Panc1 (cell line): ENCODE measurements around the gene HCFC1. TPM values are rescaled to one million over a fixed set of nuclear protein-coding genes. Genes with fewer than 3 reads are reported as not detected.

Experiments
- ATAC-seq: fragments of 200-7000 bp; cut with Tn5 transposase; 2 replicates; pipeline ENCODE4 v1.9.1; 2020; ENCODE audit warnings: mild to moderate bottlenecking, moderate library complexity
- BruUV-seq: library from RNA; stranded (reverse); fragments of 400-500 nt; replicated peaks from 2 replicates; lab custom pipeline; 2021; lab: Mats Ljungman, UMichigan
- CTCF ChIA-PET: fragments of 300-600 bp; sonication (Branson Sonifier 250); formaldehyde crosslinking; loops from one replicate; lab custom pipeline; 2022; ENCODE audit warnings: antibody characterized with exemption; lab: Charles Lee
- POLR2A ChIA-PET: fragments of 300-600 bp; sonication (Branson Sonifier 250); formaldehyde crosslinking; loops from one replicate; lab custom pipeline; 2022; ENCODE audit warnings: antibody characterized with exemption; lab: Charles Lee
- DNase-seq: peaks from one replicate; pipeline ENCODE4 v3.0.0-alpha.2; 2010; ENCODE audit warnings: low read depth, low spot score
- H3K27ac ChIP-seq: 2 replicates; pipeline ENCODE4 v1.5.1; 2011; ENCODE audit warnings: mild to moderate bottlenecking, low read length, inconsistent platforms
- H3K27me3 ChIP-seq: fragments of 200-500 bp; sonication (Bioruptor generic); 2 replicates; pipeline ENCODE4 v1.6.0; 2014; ENCODE audit warnings: low read length, inconsistent platforms; ENCODE audit not compliant: control insufficient read depth, insufficient read depth
- H3K36me3 ChIP-seq: fragments of 200-500 bp; sonication (Bioruptor generic); 2 replicates; pipeline ENCODE4 v1.5.1; 2014; ENCODE audit warnings: inconsistent platforms, mild to moderate bottlenecking, low read length, moderate library complexity; ENCODE audit not compliant: control insufficient read depth, insufficient read depth
- H3K4me1 ChIP-seq: 2 replicates; pipeline ENCODE4 v1.5.1; 2011; ENCODE audit warnings: inconsistent platforms, mild to moderate bottlenecking, low read length, moderate library complexity; ENCODE audit not compliant: control insufficient read depth, insufficient read depth
- H3K4me3 ChIP-seq, 2 experiments: 2 replicates each; pipeline ENCODE4 v1.5.1; 2011 to 2012; ENCODE audit warnings: low read depth in 2 of 2, low read length in 2 of 2, mild to moderate bottlenecking in 2 of 2, inconsistent platforms in 1 of 2, moderate library complexity in 1 of 2
- H3K9me3 ChIP-seq: fragments of 200-500 bp; sonication (Bioruptor generic); 2 replicates; pipeline ENCODE4 v1.5.1; 2014; ENCODE audit warnings: low read depth, mild to moderate bottlenecking, inconsistent platforms, low read length, moderate library complexity; ENCODE audit not compliant: control insufficient read depth, insufficient read depth
- POLR2AphosphoS5 ChIP-seq: IDR thresholded peaks from 2 replicates; pipeline ENCODE4 v1.6.1; 2012; ENCODE audit warnings: mild to moderate bottlenecking, low read depth, low read length, moderate library complexity
- REST ChIP-seq, 2 experiments: IDR thresholded peaks; 2 replicates each; pipeline ENCODE4 v1.6.1; 2011 to 2012; ENCODE audit warnings: low read depth in 2 of 2, control low read depth in 1 of 2, low read length in 1 of 2, mild to moderate bottlenecking in 1 of 2, moderate library complexity in 1 of 2; ENCODE audit not compliant: insufficient read depth in 1 of 2
- SIN3A ChIP-seq: IDR thresholded peaks from 2 replicates; pipeline ENCODE4 v1.6.1; 2012; ENCODE audit warnings: low read depth, mild to moderate bottlenecking, low read length, moderate library complexity, borderline replicate concordance; ENCODE audit not compliant: insufficient read depth
- TCF7L2 ChIP-seq: IDR thresholded peaks from 2 replicates; pipeline ENCODE4 v1.6.1; 2011; ENCODE audit warnings: mild to moderate bottlenecking, low read depth, low read length, inconsistent platforms
- in situ Hi-C: cut with HindIII; loops from 2 replicates; pipeline ENCODE4 v1.10.0; 2016; ENCODE audit warnings: low sequenced_read_pairs, low pct_unique_long_range_greater_than_20kb
- intact Hi-C: fragments of 100-400 bp; cut with micrococcal nuclease; formaldehyde crosslinking; loops from one replicate; pipeline ENCODE4 v1.10.0; 2022; ENCODE audit not compliant: unreplicated experiment
- total RNA-seq: library from RNA; stranded (reverse); gene quantifications from one replicate; pipeline ENCODE4 v1.2.1, GENCODE V29; 2021; ENCODE audit not compliant: unreplicated experiment
- TF ChIP-seq, protein P1 (sequence below): fragments of 450-650 bp; IDR thresholded peaks from 2 replicates; pipeline ENCODE4 v1.5.1; 2017; ENCODE audit warnings: mild to moderate bottlenecking

The HCFC1 gene
- total RNA-seq, 1 experiment from 2014 or later, result 113 TPM

- Histone ChIP-seq H3K4me1 (no peaks in the 10 kb centered on the region), H3K27ac (no peak overlapping the region), H3K36me3 (no peaks in the 10 kb centered on the region), H3K27me3 (no peaks in the 10 kb centered on the region), H3K4me3 (no peak overlapping the region), H3K9me3 (no peaks in the 10 kb centered on the region)
- intact Hi-C loops (no loop called here), in situ Hi-C loops (no loop called here)
- no peak for TF ChIP-seq REST (IDR thresholded peaks at IDR 0.05; ENCODE audit: insufficient read depth in 1 of 2, low read depth in 2 of 2, low read length in 1 of 2)
- no peak for TF ChIP-seq POLR2AphosphoS5
- no TSS peak for BruUV-seq
- ChIA-PET POLR2A (no interaction called here), CTCF (no interaction called here)
- ATAC-seq (no peak), DNase-seq (no peak)
These were observed 20.6 kb upstream of the HCFC1 start for GRCh38 chrX:153992180-153992579.

GRCh38 chrX:153991013-153991580 lies 19.5 kb upstream of the HCFC1 start:
- BruUV-seq, result no TSS peak
- no peaks in the 10 kb centered on the region for H3K4me1 ChIP-seq
- no peak for DNase-seq
- intact Hi-C loops (no loop called here), in situ Hi-C loops (no loop called here)
- no peaks in the 10 kb centered on the region for H3K9me3 ChIP-seq
- no peaks in the 10 kb centered on the region for H3K27me3 ChIP-seq
- CTCF ChIA-PET, result no interaction called here
- H3K4me3 ChIP-seq, result no peak overlapping the region
- no peak overlapping the region for H3K27ac ChIP-seq
- POLR2A ChIA-PET, result no interaction called here
- no peak for ATAC-seq
- no peaks in the 10 kb centered on the region for H3K36me3 ChIP-seq
- no peak for TF ChIP-seq POLR2AphosphoS5
- TF ChIP-seq TCF7L2, result no peak
- TF ChIP-seq, protein P1, sequence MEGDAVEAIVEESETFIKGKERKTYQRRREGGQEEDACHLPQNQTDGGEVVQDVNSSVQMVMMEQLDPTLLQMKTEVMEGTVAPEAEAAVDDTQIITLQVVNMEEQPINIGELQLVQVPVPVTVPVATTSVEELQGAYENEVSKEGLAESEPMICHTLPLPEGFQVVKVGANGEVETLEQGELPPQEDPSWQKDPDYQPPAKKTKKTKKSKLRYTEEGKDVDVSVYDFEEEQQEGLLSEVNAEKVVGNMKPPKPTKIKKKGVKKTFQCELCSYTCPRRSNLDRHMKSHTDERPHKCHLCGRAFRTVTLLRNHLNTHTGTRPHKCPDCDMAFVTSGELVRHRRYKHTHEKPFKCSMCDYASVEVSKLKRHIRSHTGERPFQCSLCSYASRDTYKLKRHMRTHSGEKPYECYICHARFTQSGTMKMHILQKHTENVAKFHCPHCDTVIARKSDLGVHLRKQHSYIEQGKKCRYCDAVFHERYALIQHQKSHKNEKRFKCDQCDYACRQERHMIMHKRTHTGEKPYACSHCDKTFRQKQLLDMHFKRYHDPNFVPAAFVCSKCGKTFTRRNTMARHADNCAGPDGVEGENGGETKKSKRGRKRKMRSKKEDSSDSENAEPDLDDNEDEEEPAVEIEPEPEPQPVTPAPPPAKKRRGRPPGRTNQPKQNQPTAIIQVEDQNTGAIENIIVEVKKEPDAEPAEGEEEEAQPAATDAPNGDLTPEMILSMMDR, result no peak
- no peak for TF ChIP-seq SIN3A
- no peak for TF ChIP-seq REST (IDR thresholded peaks at IDR 0.05; ENCODE audit: insufficient read depth in 1 of 2, low read depth in 2 of 2, low read length in 1 of 2)
